ENCODE data around the gene ATAD1.
"Not testable (repeated sequence)": the region's sequence is repeated elsewhere in the genome, so short reads cannot be mapped to it uniquely, and the experiment has no call there.

ATAD1 gene

GRCh38 chr10:87817609-87818504 is at the start of gene ATAD1:
TSS of gene ATAD1 (minus strand) at chr10:87818226. CDS start at chr10:87814599, 3,627 bp downstream.
- ATAC-seq (peak; percentile 94), DNase-seq (peak; percentile 88)

GRCh38 chr10:87867453-87867852 is 49.4 kb upstream of the ATAD1 start:
- ATAC-seq (no peak), DNase-seq (no peak)

GRCh38 chr10:87866412-87866974 is 48.5 kb upstream of the ATAD1 start:
- ATAC-seq (no peak), DNase-seq (no peak)

- DNase-seq (no peak), ATAC-seq (no peak)
Observed at GRCh38 chr10:87865241-87865881, 47.3 kb upstream of the ATAD1 start.

GRCh38 chr10:87864496-87865059 is 46.6 kb upstream of the ATAD1 start:
- DNase-seq: no peak
- ATAC-seq: no peak

- ATAC-seq: not testable (repeated sequence)
- peak; percentile 41 for DNase-seq
Observed at GRCh38 chr10:87863951-87864495, 46.0 kb upstream of the ATAD1 start.

GRCh38 chr10:87863053-87863943 is 45.3 kb upstream of the ATAD1 start, which contains the start of the genes KLLN and PTEN:
TSS of gene KLLN (minus strand) at chr10:87863533. CDS start at chr10:87862487, 1,046 bp downstream.
TSS of gene PTEN (plus strand) at chr10:87863625. CDS start at chr10:87864470, 845 bp downstream.
- DNase-seq (peak; percentile 86), ATAC-seq (peak; percentile 67)

- DNase-seq (no peak), ATAC-seq (peak; percentile 15)
Observed at GRCh38 chr10:87862679-87863052, 44.6 kb upstream of the ATAD1 start.

- ATAC-seq: peak; percentile 64
- peak; percentile 94 for DNase-seq
Observed at GRCh38 chr10:87861953-87862678, 44.1 kb upstream of the ATAD1 start.

GRCh38 chr10:87861566-87861952 is 43.5 kb upstream of the ATAD1 start:
- peak; percentile 45 for DNase-seq
- ATAC-seq: no peak

- ATAC-seq: no peak
Observed at GRCh38 chr10:87860816-87861403, 42.9 kb upstream of the ATAD1 start.

GRCh38 chr10:87860156-87860795 is 42.2 kb upstream of the ATAD1 start:
- DNase-seq: no peak
- ATAC-seq: no peak

More at GRCh38 chr10:87860816-87861403, 42.9 kb upstream of the ATAD1 start:
- no peak for DNase-seq

- DNase-seq, ATAC-seq: not testable (repeated sequence)
Observed at GRCh38 chr10:87855665-87856064, 37.6 kb upstream of the ATAD1 start.

GRCh38 chr10:87855247-87855646 is 37.2 kb upstream of the ATAD1 start:
- ATAC-seq, DNase-seq: not testable (repeated sequence)

GRCh38 chr10:87852089-87852488 is 34.1 kb upstream of the ATAD1 start:
- no peak for DNase-seq

GRCh38 chr10:87850742-87851205 is 32.7 kb upstream of the ATAD1 start:
- ATAC-seq (peak; percentile 81), DNase-seq (peak; percentile 56)

More at GRCh38 chr10:87852089-87852488, 34.1 kb upstream of the ATAD1 start:
- no peak for ATAC-seq

- ATAC-seq (no peak), DNase-seq (no peak)
Observed at GRCh38 chr10:87849001-87849400, 31.0 kb upstream of the ATAD1 start.

GRCh38 chr10:87847550-87847949 is 29.5 kb upstream of the ATAD1 start:
- ATAC-seq (no peak), DNase-seq (no peak)

GRCh38 chr10:87846711-87847110 is 28.7 kb upstream of the ATAD1 start:
- not testable (repeated sequence) for DNase-seq, ATAC-seq
